Femur (tissue), 1 donor: ENCODE results near the gene CALY.

Experiments used
- DNase-seq: peaks from one replicate; pipeline ENCODE4 v3.0.0-alpha.2; 2017

The CALY gene

GRCh38 chr10:133282846-133283390 lies 53.8 kb downstream of the CALY start:
- no peak for DNase-seq

GRCh38 chr10:133281628-133282372 lies 54.9 kb downstream of the CALY start:
- DNase-seq = no peak

GRCh38 chr10:133281084-133281483 lies 55.6 kb downstream of the CALY start:
- DNase-seq = no peak

- no peak for DNase-seq
Measured at GRCh38 chr10:133280391-133281059, 56.2 kb downstream of the CALY start.

- no peak for DNase-seq
Measured at GRCh38 chr10:133279326-133280226, 57.1 kb downstream of the CALY start.

- DNase-seq = peak; percentile 62
Measured at GRCh38 chr10:133278577-133279265, 58.0 kb downstream of the CALY start.

- DNase-seq = no peak
Measured at GRCh38 chr10:133277993-133278576, 58.6 kb downstream of the CALY start.

- no peak for DNase-seq
Measured at GRCh38 chr10:133277277-133277992, 59.3 kb downstream of the CALY start.

GRCh38 chr10:133276435-133277201 lies 60.1 kb downstream of the CALY start, which contains the start of gene ADAM8:
TSS of gene ADAM8 (minus strand) at chr10:133276868. CDS start at chr10:133276817, 51 bp downstream.
- DNase-seq = no peak

GRCh38 chr10:133276100-133276434 lies 60.6 kb downstream of the CALY start:
- no peak for DNase-seq

GRCh38 chr10:133275684-133276092 lies 61.0 kb downstream of the CALY start:
- DNase-seq = no peak

GRCh38 chr10:133274751-133275683 lies 61.7 kb downstream of the CALY start:
- DNase-seq = no peak
